Suprapubic skin (tissue), 2 donors: Measurements from ENCODE around the gene RPL19.

Experiments used
- EP300 ChIP-seq: sonication (generic); formaldehyde crosslinking; IDR thresholded peaks from one replicate; pipeline ENCODE4 v1.6.1; 2017; ENCODE audit warnings: antibody characterized with exemption
- POLR2A ChIP-seq, 2 donors: fragments of 450-650 bp; IDR thresholded peaks; one replicate each; pipeline ENCODE4 v1.6.1; 2017; ENCODE audit warnings: antibody characterized with exemption in 2 of 2, mild to moderate bottlenecking in 2 of 2, moderate library complexity in 2 of 2

- TF ChIP-seq EP300 (no peak), POLR2A (IDR thresholded peaks at IDR 0.05) (no peak)
Measured at GRCh38 chr17:39225959-39226683, 26.0 kb downstream of the RPL19 start.
